Upper lobe of right lung (tissue), 1 donor: ENCODE measurements around the gene SLC16A4. TPM values are rescaled to one million over a fixed set of nuclear protein-coding genes. Genes with fewer than 3 reads are reported as not detected.
"Not testable (repeated sequence)": the region's sequence is repeated elsewhere in the genome, so short reads cannot be mapped to it uniquely, and the experiment has no call there.

Source experiments
- ATAC-seq: fragments of 200-7000 bp; cut with Tn5 transposase; one replicate; pipeline ENCODE4 v1.9.1; 2020; ENCODE audit warnings: mild to moderate bottlenecking, moderate library complexity
- DNase-seq: peaks from one replicate; pipeline ENCODE4 v3.0.0-alpha.2; 2020
- H3K27ac ChIP-seq: fragments of 200-600 bp; one replicate; pipeline ENCODE4 v1.8.0; 2022
- H3K27me3 ChIP-seq: fragments of 200-600 bp; one replicate; pipeline ENCODE4 v1.8.0; 2022; ENCODE audit warnings: mild to moderate bottlenecking
- H3K36me3 ChIP-seq: fragments of 200-600 bp; one replicate; pipeline ENCODE4 v1.8.0; 2022
- H3K4me1 ChIP-seq: fragments of 200-600 bp; one replicate; pipeline ENCODE4 v1.8.0; 2022
- H3K4me3 ChIP-seq: fragments of 200-600 bp; one replicate; pipeline ENCODE4 v1.8.0; 2022; ENCODE audit warnings: mild to moderate bottlenecking
- H3K9me3 ChIP-seq: fragments of 200-600 bp; one replicate; pipeline ENCODE4 v1.8.0; 2022
- CTCF ChIP-seq: fragments of 200-600 bp; IDR thresholded peaks from one replicate; pipeline ENCODE4 v1.8.0; 2022; ENCODE audit warnings: antibody characterized with exemption
- intact Hi-C: fragments of 100-400 bp; cut with DNase I; formaldehyde crosslinking; loops from one replicate; pipeline ENCODE4 v1.11.0; 2022
- total RNA-seq: library from RNA; stranded (reverse); fragmentation: NEBNext Ultra II Directional; extraction: Animal tissue kit (Norgen Biotek cat#: 25700); gene quantifications from one replicate; pipeline ENCODE4 v1.2.1, GENCODE V29; 2021
- donor health status: DM: no; HTN: yes; CAD: no; lungs with severe emphysema.

SLC16A4 gene
- total RNA-seq, 1 donor from 2014 or later: 15.9 TPM

- Histone ChIP-seq H3K27ac (no peak overlapping the region), H3K36me3 (no peaks in the 10 kb centered on the region), H3K4me3 (no peak overlapping the region), H3K27me3 (no peaks in the 10 kb centered on the region), H3K4me1 (peaks cover 11% of the 10 kb centered on the region), H3K9me3 (no peaks in the 10 kb centered on the region)
- ATAC-seq (no peak), DNase-seq (no peak)
- intact Hi-C loops: no loop called here
- TF ChIP-seq CTCF: no peak
Observed at GRCh38 chr1:110425612-110426152, 34.9 kb upstream of the SLC16A4 start.

GRCh38 chr1:110424699-110425611 is 34.1 kb upstream of the SLC16A4 start:
- H3K9me3 ChIP-seq: no peaks in the 10 kb centered on the region
- H3K4me1 ChIP-seq: peaks cover 11% of the 10 kb centered on the region
- H3K36me3 ChIP-seq: no peaks in the 10 kb centered on the region
- no peaks in the 10 kb centered on the region for H3K27me3 ChIP-seq
- H3K4me3 ChIP-seq: no peak overlapping the region
- intact Hi-C loops: no loop called here
- DNase-seq (no peak), ATAC-seq (peak; percentile 48)
- no peak for TF ChIP-seq CTCF
- H3K27ac ChIP-seq: no peak overlapping the region

DNA sequence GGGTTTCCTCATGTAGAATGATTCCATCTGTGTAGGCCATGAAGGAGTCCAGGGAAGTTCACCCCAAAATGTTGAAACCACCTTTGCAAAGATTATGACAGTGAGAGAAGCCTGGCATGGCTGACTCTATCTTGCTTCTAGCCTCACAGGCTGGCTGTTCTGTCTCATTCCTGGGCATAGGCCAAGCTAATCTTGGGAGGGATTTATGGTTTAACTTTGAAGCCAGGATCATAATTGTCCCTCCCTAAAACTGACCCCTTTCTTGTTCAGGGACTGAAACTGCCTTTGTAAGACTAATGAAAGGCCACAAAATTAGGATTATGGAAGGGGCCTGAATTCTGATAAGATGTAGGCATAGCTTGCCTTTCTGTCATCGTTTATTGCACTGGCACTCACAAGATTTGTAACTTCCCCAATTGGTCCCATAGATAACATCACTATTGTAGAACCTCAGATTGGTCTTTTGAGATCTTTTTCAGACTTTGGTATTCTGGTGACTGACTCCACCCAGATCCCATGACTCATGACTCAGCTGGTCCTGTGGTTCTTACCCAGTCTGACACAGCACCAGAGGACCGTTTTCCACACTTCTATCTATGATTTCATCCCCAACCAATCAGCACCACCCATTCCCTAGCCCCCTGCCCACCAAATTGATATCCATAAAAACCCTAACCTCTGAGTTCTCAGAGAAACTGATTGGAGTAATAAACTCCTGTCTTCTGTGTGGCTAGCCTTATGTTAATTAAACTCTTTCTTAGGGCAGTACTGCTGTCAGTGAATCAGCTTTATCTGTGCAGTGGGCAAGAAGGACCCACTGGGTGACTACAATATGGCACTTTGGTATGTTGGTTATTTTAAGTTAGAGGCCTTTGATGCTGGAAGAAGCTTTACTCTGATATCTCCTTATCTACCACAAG is 30.3 kb upstream of the SLC16A4 start:
- H3K4me3 ChIP-seq: no peak overlapping the region
- DNase-seq: no peak
- no peaks in the 10 kb centered on the region for H3K9me3 ChIP-seq
- no peaks in the 10 kb centered on the region for H3K36me3 ChIP-seq
- H3K27me3 ChIP-seq: no peaks in the 10 kb centered on the region
- ATAC-seq: peak; percentile 86
- no peak for TF ChIP-seq CTCF
- no peak overlapping the region for H3K27ac ChIP-seq
- H3K4me1 ChIP-seq: peaks cover 11% of the 10 kb centered on the region
- intact Hi-C loops: no loop called here

- peaks cover 5% of the 10 kb centered on the region for H3K4me1 ChIP-seq
- no peaks in the 10 kb centered on the region for H3K36me3 ChIP-seq
- ATAC-seq (no peak), DNase-seq (no peak)
- intact Hi-C loops: no loop called here
- H3K27me3 ChIP-seq: no peaks in the 10 kb centered on the region
- H3K27ac ChIP-seq: no peak overlapping the region
- H3K4me3 ChIP-seq: no peak overlapping the region
- H3K9me3 ChIP-seq: no peaks in the 10 kb centered on the region
- TF ChIP-seq CTCF: no peak
Observed at GRCh38 chr1:110420023-110420662, 29.3 kb upstream of the SLC16A4 start.

- Histone ChIP-seq H3K9me3 (no peaks in the 10 kb centered on the region), H3K27me3 (no peaks in the 10 kb centered on the region), H3K27ac (no peak overlapping the region), H3K4me3 (no peak overlapping the region), H3K4me1 (no peaks in the 10 kb centered on the region), H3K36me3 (no peaks in the 10 kb centered on the region)
- DNase-seq: no peak
- no peak for ATAC-seq
- TF ChIP-seq CTCF: no peak
- intact Hi-C loops: no loop called here
Observed at GRCh38 chr1:110418729-110419128, 27.9 kb upstream of the SLC16A4 start.

- H3K36me3 ChIP-seq, H3K27me3 ChIP-seq, H3K27ac ChIP-seq, ATAC-seq, H3K4me3 ChIP-seq, DNase-seq, H3K9me3 ChIP-seq, H3K4me1 ChIP-seq, intact Hi-C loops: not testable (repeated sequence)
Observed at GRCh38 chr1:110413045-110413444, 22.2 kb upstream of the SLC16A4 start.
